ENCODE data around the gene LIPK. TPM values are rescaled to one million over a fixed set of nuclear protein-coding genes. Genes with fewer than 3 reads are reported as not detected.

LIPK gene
- polyA plus RNA-seq, 2 of the 4 experiments (the other 2 are of a cell fraction): 0.05 TPM; not detected in 1

- TF ChIP-seq BHLHE40 (IDR thresholded peaks at IDR 0.05; ENCODE audit: low read depth, low read length) (no peak), ZC3H11A (IDR thresholded peaks at IDR 0.05) (no peak)
Observed at GRCh38 chr10:88800152-88801125, 94.4 kb downstream of the LIPK start (continued).

Other genes with a start within 250 kb of the LIPK start
- gene RNLS, start 122.9 kb upstream of the LIPK start, polyA plus RNA-seq (2011; rRNA removed): 16.8 and 20.0 TPM in 2 replicates
- gene RNLS, start 122.9 kb upstream of the LIPK start, polyA plus RNA-seq (2017; fragmentation: RNase III; extraction: RNeasy Plus Mini Kit Qiagen cat#74134 plus additional on column Dnase treatment): 11.7 to 13.2 TPM (median 11.7 TPM) in 3 replicates
- not detected in 2 replicates for gene LIPJ, start 119.5 kb upstream of the LIPK start, polyA plus RNA-seq (2011; rRNA removed)
- not detected in 3 replicates for gene LIPJ, start 119.5 kb upstream of the LIPK start, polyA plus RNA-seq (2017; fragmentation: RNase III; extraction: RNeasy Plus Mini Kit Qiagen cat#74134 plus additional on column Dnase treatment)
- gene LIPF, start 41.8 kb upstream of the LIPK start, polyA plus RNA-seq (2011; rRNA removed): not detected in 2 replicates
- gene LIPF, start 41.8 kb upstream of the LIPK start, polyA plus RNA-seq (2017; fragmentation: RNase III; extraction: RNeasy Plus Mini Kit Qiagen cat#74134 plus additional on column Dnase treatment): not detected in 3 replicates
- gene LIPN, start 53.8 kb downstream of the LIPK start, polyA plus RNA-seq (2011; rRNA removed): not detected in 2 replicates
- not detected in 3 replicates for gene LIPN, start 53.8 kb downstream of the LIPK start, polyA plus RNA-seq (2017; fragmentation: RNase III; extraction: RNeasy Plus Mini Kit Qiagen cat#74134 plus additional on column Dnase treatment)
- gene LIPM, start 96.5 kb downstream of the LIPK start, polyA plus RNA-seq (2011; rRNA removed): not detected in 2 replicates
- not detected in 3 replicates for gene LIPM, start 96.5 kb downstream of the LIPK start, polyA plus RNA-seq (2017; fragmentation: RNase III; extraction: RNeasy Plus Mini Kit Qiagen cat#74134 plus additional on column Dnase treatment)
- 0.59 and 0.60 TPM in 2 replicates for gene ANKRD22, start 145.6 kb downstream of the LIPK start, polyA plus RNA-seq (2011; rRNA removed)
- gene ANKRD22, start 145.6 kb downstream of the LIPK start, polyA plus RNA-seq (2017; fragmentation: RNase III; extraction: RNeasy Plus Mini Kit Qiagen cat#74134 plus additional on column Dnase treatment): 0.29 to 0.53 TPM (median 0.43 TPM) in 3 replicates
- gene STAMBPL1, start 174.0 kb downstream of the LIPK start, polyA plus RNA-seq (2011; rRNA removed): 28.9 and 32.1 TPM in 2 replicates
- gene STAMBPL1, start 174.0 kb downstream of the LIPK start, polyA plus RNA-seq (2017; fragmentation: RNase III; extraction: RNeasy Plus Mini Kit Qiagen cat#74134 plus additional on column Dnase treatment): 25.8 to 29.0 TPM (median 28.2 TPM) in 3 replicates
- 15.0 and 22.6 TPM in 2 replicates for gene ACTA2, start 246.5 kb downstream of the LIPK start, polyA plus RNA-seq (2011; rRNA removed)
- gene ACTA2, start 246.5 kb downstream of the LIPK start, polyA plus RNA-seq (2017; fragmentation: RNase III; extraction: RNeasy Plus Mini Kit Qiagen cat#74134 plus additional on column Dnase treatment): 25.9 to 32.0 TPM (median 27.3 TPM) in 3 replicates